GM12873 (cell line): ENCODE data around the gene PRKCH.

Experiments used
- TF ChIP-seq, protein P1 (sequence below): IDR thresholded peaks from 2 replicates; pipeline ENCODE4 v1.5.1; 2012; ENCODE audit warnings: low read depth, mild to moderate bottlenecking, moderate library complexity, low read length, control low read depth; ENCODE audit not compliant: insufficient read depth; ENCODE audit errors: missing control alignments

The PRKCH gene

DNA sequence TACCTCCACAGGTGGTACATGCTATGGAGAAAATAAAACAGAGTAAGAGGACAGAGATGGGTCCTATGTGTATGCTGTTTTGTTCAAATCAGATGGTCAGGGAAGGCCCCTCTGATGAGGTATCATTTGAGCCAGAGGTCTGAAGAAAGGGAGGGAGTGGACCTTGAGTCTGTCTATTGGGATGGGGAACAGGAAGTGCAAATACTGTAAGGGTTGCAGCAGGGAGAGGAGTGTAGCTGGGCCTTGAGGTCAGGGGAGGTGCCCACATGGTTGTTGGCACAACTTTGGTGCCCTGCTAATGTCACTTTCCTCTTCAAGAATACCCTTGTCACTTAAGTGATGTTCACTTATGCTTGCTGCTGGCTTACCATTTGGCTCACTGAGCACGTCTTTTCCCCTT, 83.3 kb downstream of the PRKCH start:
- TF ChIP-seq, protein P1, sequence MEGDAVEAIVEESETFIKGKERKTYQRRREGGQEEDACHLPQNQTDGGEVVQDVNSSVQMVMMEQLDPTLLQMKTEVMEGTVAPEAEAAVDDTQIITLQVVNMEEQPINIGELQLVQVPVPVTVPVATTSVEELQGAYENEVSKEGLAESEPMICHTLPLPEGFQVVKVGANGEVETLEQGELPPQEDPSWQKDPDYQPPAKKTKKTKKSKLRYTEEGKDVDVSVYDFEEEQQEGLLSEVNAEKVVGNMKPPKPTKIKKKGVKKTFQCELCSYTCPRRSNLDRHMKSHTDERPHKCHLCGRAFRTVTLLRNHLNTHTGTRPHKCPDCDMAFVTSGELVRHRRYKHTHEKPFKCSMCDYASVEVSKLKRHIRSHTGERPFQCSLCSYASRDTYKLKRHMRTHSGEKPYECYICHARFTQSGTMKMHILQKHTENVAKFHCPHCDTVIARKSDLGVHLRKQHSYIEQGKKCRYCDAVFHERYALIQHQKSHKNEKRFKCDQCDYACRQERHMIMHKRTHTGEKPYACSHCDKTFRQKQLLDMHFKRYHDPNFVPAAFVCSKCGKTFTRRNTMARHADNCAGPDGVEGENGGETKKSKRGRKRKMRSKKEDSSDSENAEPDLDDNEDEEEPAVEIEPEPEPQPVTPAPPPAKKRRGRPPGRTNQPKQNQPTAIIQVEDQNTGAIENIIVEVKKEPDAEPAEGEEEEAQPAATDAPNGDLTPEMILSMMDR: no peak

DNA sequence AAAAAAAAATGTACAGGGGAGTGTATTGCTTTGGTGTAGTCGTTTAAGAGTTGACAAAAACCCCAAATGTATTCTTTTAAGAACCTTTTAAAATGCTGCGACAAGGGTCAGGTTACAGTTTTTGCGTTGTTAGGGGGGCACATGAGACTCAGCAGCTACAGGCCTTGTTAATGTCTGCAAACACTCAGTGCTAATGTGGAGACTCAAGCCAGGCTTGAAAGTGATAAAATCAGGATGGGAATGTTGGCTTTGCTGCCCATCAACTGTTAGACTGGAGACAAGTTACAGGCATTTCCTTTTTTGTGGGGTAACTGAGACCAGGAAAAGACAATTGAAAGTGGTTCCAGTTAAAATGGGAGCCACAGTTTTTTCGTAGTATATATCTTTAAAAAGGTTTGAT, 84.8 kb downstream of the PRKCH start:
- TF ChIP-seq, protein P1: no peak

DNA sequence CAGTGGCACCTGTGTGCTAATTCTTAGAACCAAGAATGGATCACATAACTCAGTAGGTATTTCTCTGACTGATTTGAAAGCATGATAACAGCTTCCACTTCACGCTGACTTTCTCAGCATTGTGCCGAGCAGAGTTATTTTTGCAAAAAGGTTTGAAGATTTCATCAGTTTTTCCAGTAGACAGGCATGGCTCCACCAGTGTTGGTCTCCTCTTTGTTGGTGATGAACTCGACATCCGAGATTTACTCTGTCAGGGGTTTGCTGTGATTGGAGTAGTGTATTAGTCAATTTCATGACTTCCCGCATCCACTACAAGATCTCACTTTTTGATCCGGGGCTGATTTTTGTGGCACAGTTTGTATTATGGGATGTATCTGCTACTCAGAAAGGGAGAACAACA, 85.3 kb downstream of the PRKCH start:
- TF ChIP-seq, protein P1: no peak

DNA sequence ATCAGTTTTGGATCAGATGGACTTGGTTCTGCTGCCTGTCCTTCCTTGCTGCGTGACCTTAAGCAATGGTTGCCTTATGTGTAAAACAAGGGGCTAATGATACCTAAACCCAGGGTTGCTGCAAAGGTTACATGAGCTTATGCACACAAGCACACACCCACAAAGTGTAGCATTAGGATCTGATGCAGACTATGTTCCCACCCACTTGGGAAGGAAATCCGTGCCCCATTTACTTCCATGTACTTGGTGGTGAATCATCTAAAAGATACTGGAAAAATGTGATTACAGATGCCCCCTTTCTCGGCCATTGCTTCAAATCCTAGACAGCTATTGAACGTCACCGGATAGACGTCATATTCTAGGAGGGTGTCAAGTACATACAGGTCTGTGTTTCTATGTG, 87.1 kb downstream of the PRKCH start:
- TF ChIP-seq, protein P1: no peak

DNA sequence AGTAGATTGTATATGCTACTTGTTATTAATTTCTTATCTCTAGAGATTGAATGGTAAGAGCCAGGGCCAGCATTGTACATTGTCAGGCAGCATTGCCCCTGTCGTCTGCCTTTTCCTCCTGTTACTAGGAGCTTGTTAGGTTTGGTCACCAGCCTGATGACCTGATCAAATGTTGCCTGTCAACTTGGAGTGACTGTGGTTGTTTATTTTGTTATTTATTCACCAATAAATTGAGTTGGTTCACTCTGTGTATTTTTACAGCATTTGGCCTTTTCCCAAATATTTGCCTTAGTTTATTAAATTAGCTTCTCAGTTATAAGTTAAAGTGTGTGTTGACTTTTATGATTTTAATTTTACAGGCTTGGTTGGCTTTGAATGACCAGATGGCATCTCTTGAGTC, 88.4 kb downstream of the PRKCH start:
- TF ChIP-seq, protein P1: no peak

DNA sequence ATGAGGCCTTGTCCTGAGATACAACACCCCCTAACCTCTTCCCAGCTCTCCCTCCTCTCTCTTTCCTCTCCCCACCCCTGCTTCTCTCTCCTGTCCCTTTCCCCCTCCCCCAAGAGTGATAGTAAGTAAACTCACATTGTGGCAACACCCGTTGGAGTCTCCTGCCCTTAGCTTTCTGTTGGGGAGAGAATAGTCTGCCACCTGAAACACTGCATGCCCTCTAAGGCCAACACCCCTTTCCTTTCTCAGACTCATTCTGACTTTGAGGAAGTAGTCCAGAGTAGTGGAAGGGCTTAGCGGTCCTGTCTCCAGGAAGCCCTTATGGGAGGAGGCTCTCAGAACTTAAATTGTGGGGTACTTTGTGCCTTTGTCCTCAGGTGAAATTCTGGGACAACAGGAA, 95.2 kb downstream of the PRKCH start:
- TF ChIP-seq, protein P1: no peak

DNA sequence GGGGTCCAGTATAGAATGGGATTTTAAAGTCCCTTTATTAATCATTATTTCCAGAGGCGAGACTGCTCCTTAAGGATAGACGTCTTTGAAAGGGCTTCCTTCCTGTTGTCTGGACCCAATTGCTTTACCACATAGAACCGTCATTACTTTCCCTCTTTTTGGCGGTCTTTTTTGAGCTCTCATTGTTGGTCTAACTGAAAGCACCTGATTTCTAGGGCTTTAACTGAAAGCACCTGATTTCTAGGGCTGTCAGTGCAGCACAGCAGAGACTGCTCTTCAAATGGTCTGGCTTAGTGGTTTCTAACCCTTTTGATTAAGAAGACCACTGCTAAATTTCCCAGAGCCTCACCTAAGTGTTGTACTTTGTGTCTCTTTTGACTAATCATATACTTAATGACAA, 95.8 kb downstream of the PRKCH start:
- TF ChIP-seq, protein P1: no peak

DNA sequence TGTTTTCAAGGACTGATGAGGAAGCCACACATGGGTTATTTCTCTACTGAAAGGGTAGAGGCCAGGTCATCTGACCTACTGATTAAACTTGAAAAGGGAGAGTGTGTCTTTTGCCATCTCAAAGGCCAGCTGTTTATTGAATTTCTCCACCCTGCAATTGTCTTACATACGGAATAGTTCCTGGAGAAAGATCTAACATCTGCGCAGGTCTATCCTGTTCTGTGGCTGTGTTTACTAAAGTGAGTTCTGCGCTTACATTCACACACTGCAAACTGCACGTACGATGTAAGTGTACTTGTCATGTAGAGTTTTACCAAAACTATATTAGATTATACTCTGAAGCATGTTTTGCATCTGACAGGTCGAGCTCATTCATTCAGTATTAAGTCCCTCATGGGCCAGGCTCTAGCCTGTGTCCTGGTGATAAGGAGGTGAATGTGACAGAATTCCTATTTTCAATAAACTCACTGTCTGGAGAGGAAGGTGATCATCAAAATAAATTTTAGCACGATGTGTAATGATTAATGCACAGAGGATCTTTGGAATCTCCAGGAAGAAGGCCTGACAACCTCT, 96.6 kb downstream of the PRKCH start:
- TF ChIP-seq, protein P1: no peak
